HepG2 (cell line): ENCODE data around the gene POLR3GL. TPM values are rescaled to one million over a fixed set of nuclear protein-coding genes. Genes with fewer than 3 reads are reported as not detected.
A peak's percentile ranks its signal among the peaks of the same experiment; 100 is the strongest.

ENCODE experiments used
- ATAC-seq: fragments of 200-7000 bp; cut with Tn5 transposase; 3 replicates; pipeline ENCODE4 v1.9.1; 2020; ENCODE audit warnings: mild to moderate bottlenecking, moderate library complexity
- BruUV-seq: library from RNA; stranded (reverse); fragments of 400-500 nt; replicated peaks from 2 replicates; lab custom pipeline; 2021; lab: Mats Ljungman, UMichigan
- CTCF ChIA-PET: fragments of 300-600 bp; formaldehyde crosslinking; extraction: SDS; loops from one replicate; lab custom pipeline; 2021; ENCODE audit warnings: low total read pairs, inconsistent platforms, low intra/inter-chr PET ratio; lab: Yijun Ruan, JAX
- POLR2A ChIA-PET: fragments of 350-600 bp; sonication (Branson Sonifier 250); formaldehyde crosslinking; loops from one replicate; lab custom pipeline; 2020; ENCODE audit warnings: antibody characterized with exemption, inconsistent platforms; lab: Yijun Ruan, JAX
- DNase-seq: peaks from one replicate; pipeline ENCODE4 v3.0.0-alpha.2; 2015; ENCODE audit warnings: low spot score
- FAIRE-seq: peaks from 3 replicates; lab custom pipeline; 2011; peaks lifted over from hg19 to GRCh38; lab: Jason Lieb, UNC
- H2AFZ ChIP-seq: one replicate; pipeline ENCODE4 v1.6.1; 2011; ENCODE audit warnings: low read length, inconsistent platforms
- H3K27ac ChIP-seq: fragments of 300-600 bp; 3 replicates; pipeline ENCODE4 v1.8.0; 2011; ENCODE audit warnings: mixed run types, mild to moderate bottlenecking, mixed read lengths, low read length, inconsistent platforms; ENCODE audit not compliant: insufficient read depth; ENCODE audit errors: extremely low read length
- H3K27me3 ChIP-seq, 2 experiments: fragments of 200-600 bp in 1 of 2; 2 replicates in 1 of 2; 3 replicates in 1 of 2; pipeline versions ENCODE4 v1.6.0 to v1.8.0; 2011; ENCODE audit warnings: low read length in 2 of 2, mild to moderate bottlenecking in 2 of 2, moderate library complexity in 2 of 2, inconsistent platforms in 1 of 2; ENCODE audit not compliant: insufficient read depth in 2 of 2, control insufficient read depth in 1 of 2
- H3K36me3 ChIP-seq, 2 experiments: fragments of 200-600 bp in 1 of 2; replicated peaks in 1 of 2; 2 replicates in 1 of 2; 3 replicates in 1 of 2; pipeline versions ENCODE4 v1.5.1 to v1.8.0; 2011; ENCODE audit warnings: low read length in 2 of 2, inconsistent platforms in 1 of 2; ENCODE audit not compliant: insufficient read depth in 2 of 2, control insufficient read depth in 1 of 2
- H3K4me1 ChIP-seq: 2 replicates; pipeline ENCODE4 v1.5.1; 2012; ENCODE audit warnings: low read length, inconsistent platforms; ENCODE audit not compliant: insufficient read depth
- H3K4me2 ChIP-seq: 2 replicates; pipeline ENCODE4 v1.6.0; 2011; ENCODE audit warnings: low read depth, low read length, inconsistent platforms
- H3K4me3 ChIP-seq, 3 experiments: fragments of 200-600 bp in 1 of 3; sonication (generic), shearing (Covaris generic) in 1 of 3; replicated peaks in 1 of 3; 2 replicates each; pipeline ENCODE4 v1.5.1; 2011 to 2016; ENCODE audit warnings: low read length in 3 of 3, inconsistent platforms in 2 of 3, low read depth in 2 of 3, mild to moderate bottlenecking in 2 of 3, control low read depth in 1 of 3, mixed read lengths in 1 of 3; ENCODE audit not compliant: insufficient read depth in 1 of 3
- H3K79me2 ChIP-seq: one replicate; pipeline ENCODE4 v1.6.1; 2011; ENCODE audit warnings: low read length, inconsistent platforms; ENCODE audit not compliant: insufficient read depth
- H3K9ac ChIP-seq: 2 replicates; pipeline ENCODE4 v1.6.0; 2011; ENCODE audit warnings: mild to moderate bottlenecking, low read depth, low read length, inconsistent platforms; ENCODE audit not compliant: insufficient read depth
- H3K9me3 ChIP-seq: 2 replicates; pipeline ENCODE4 v1.5.1; 2012; ENCODE audit warnings: mild to moderate bottlenecking, low read length
- H4K20me1 ChIP-seq: 2 replicates; pipeline ENCODE4 v1.6.0; 2011; ENCODE audit warnings: inconsistent platforms, mild to moderate bottlenecking, low read length, moderate library complexity; ENCODE audit not compliant: insufficient read depth
- ARHGAP35 ChIP-seq: sonication (generic); formaldehyde crosslinking; IDR thresholded peaks from 2 replicates; pipeline ENCODE4 v1.9.0; 2022; ENCODE audit warnings: mild to moderate bottlenecking, inconsistent platforms, moderate library complexity, missing genetic modification reagents, borderline replicate concordance
- FOSL1 ChIP-seq: sonication (generic); formaldehyde crosslinking; IDR thresholded peaks from 2 replicates; pipeline ENCODE4 v1.9.0; 2021; ENCODE audit warnings: missing genetic modification reagents, borderline replicate concordance
- LBX2 ChIP-seq: sonication (generic); formaldehyde crosslinking; IDR thresholded peaks from 2 replicates; pipeline ENCODE4 v1.5.0; 2020; ENCODE audit warnings: missing genetic modification reagents, mild to moderate bottlenecking, borderline replicate concordance
- MTERF4 ChIP-seq: sonication (generic); formaldehyde crosslinking; IDR thresholded peaks from 2 replicates; pipeline ENCODE4 v1.8.0; 2023; ENCODE audit warnings: mild to moderate bottlenecking, missing genetic modification reagents
- MXD1 ChIP-seq: sonication (generic); formaldehyde crosslinking; IDR thresholded peaks from 2 replicates; pipeline ENCODE4 v1.4.0; 2020; ENCODE audit warnings: mild to moderate bottlenecking, missing genetic modification reagents
- RARG ChIP-seq: sonication (generic); formaldehyde crosslinking; IDR thresholded peaks from 2 replicates; pipeline ENCODE4 v1.4.0; 2020; ENCODE audit warnings: low read depth, mild to moderate bottlenecking, missing genetic modification reagents
- TGIF2 ChIP-seq: IDR thresholded peaks from 2 replicates; pipeline ENCODE4 v1.6.1; 2016; ENCODE audit warnings: control low read depth, missing compliant biosample characterization
- YEATS4 ChIP-seq: sonication (generic); formaldehyde crosslinking; IDR thresholded peaks from 2 replicates; pipeline ENCODE4 v1.4.0; 2020; ENCODE audit warnings: missing genetic modification reagents, borderline replicate concordance
- ZBTB25 ChIP-seq: IDR thresholded peaks from 2 replicates; pipeline ENCODE4 v1.6.1; 2018; ENCODE audit warnings: missing genetic modification reagents
- ZFP41 ChIP-seq: sonication (generic); formaldehyde crosslinking; IDR thresholded peaks from 2 replicates; pipeline ENCODE4 v1.4.0; 2020; ENCODE audit warnings: mild to moderate bottlenecking, missing genetic modification reagents, borderline replicate concordance
- ZMYM2 ChIP-seq: sonication (generic); formaldehyde crosslinking; IDR thresholded peaks from 2 replicates; pipeline ENCODE4 v1.8.0; 2022; ENCODE audit warnings: mild to moderate bottlenecking, missing genetic modification reagents
- ZNF18 ChIP-seq: sonication (generic); formaldehyde crosslinking; IDR thresholded peaks from 2 replicates; pipeline ENCODE4 v1.8.0; 2022; ENCODE audit warnings: mild to moderate bottlenecking, missing genetic modification reagents; ENCODE audit not compliant: insufficient replicate concordance
- ZNF207 ChIP-seq: fragments of 450-650 bp; IDR thresholded peaks from 2 replicates; pipeline ENCODE4 v1.6.1; 2016; ENCODE audit warnings: antibody characterized with exemption, borderline replicate concordance
- ZNF3 ChIP-seq: IDR thresholded peaks from 2 replicates; pipeline ENCODE4 v1.7.0; 2017; ENCODE audit warnings: inconsistent platforms
- ZNF564 ChIP-seq: sonication (generic); formaldehyde crosslinking; IDR thresholded peaks from 2 replicates; pipeline ENCODE4 v1.8.1; 2023; ENCODE audit warnings: mild to moderate bottlenecking, missing genetic modification reagents
- ZNF839 ChIP-seq: sonication (generic); formaldehyde crosslinking; IDR thresholded peaks from 2 replicates; pipeline ENCODE4 v1.4.0; 2020; ENCODE audit warnings: missing genetic modification reagents, mild to moderate bottlenecking, borderline replicate concordance
- ZNF891 ChIP-seq: sonication (generic); formaldehyde crosslinking; IDR thresholded peaks from 2 replicates; pipeline ENCODE4 v1.5.0; 2020; ENCODE audit warnings: mild to moderate bottlenecking, missing genetic modification reagents
- ZSCAN31 ChIP-seq: sonication (generic); formaldehyde crosslinking; IDR thresholded peaks from 2 replicates; pipeline ENCODE4 v1.5.0; 2020; ENCODE audit warnings: low read depth, mild to moderate bottlenecking, missing genetic modification reagents
- WGBS: methylation state at CpG from one replicate; pipeline ENCODE4 v1.1.6; 2017; ENCODE audit warnings: low lambda C conversion rate; 5-methylcytosine and 5-hydroxymethylcytosine counted together
- in situ Hi-C: cut with HindIII; loops from 2 replicates; pipeline ENCODE4 v1.10.0; 2017; ENCODE audit warnings: low pct_unique_long_range_greater_than_20kb; ENCODE audit not compliant: extremely low pct_ligation_motif_present
- intact Hi-C: fragments of 100-400 bp; cut with micrococcal nuclease; formaldehyde crosslinking; loops from one replicate; pipeline ENCODE4 v1.10.0; 2022; ENCODE audit not compliant: unreplicated experiment
- polyA plus RNA-seq, 8 experiments: library from polyadenylated mRNA; depleted of rRNA in 3 of 8; stranded (reverse) in 7 of 8; unstranded in 1 of 8; fragments of >200 nt; fragmentation: Illumina TruSeq in 4 of 8; extraction: Trizol in 4 of 8; gene quantifications; 2 replicates each; pipeline versions ENCODE4 v1.2.1 to v1.2.3, GENCODE V29; 2011 to 2016; ENCODE audit warnings: low read depth in 4 of 8, missing spikeins in 1 of 8, mixed read lengths in 1 of 8; ENCODE audit not compliant: insufficient read depth in 1 of 8
- total RNA-seq, 5 experiments: library from RNA; depleted of rRNA; stranded (reverse); fragments of >200 nt; fragmentation: Illumina TruSeq; extraction: Trizol; gene quantifications; 2 replicates each; pipeline ENCODE4 v1.2.3, GENCODE V29; 2016; ENCODE audit warnings: low read depth in 1 of 5

POLR3GL gene
- total and polyA plus RNA-seq, 2 of the 13 experiments (the other 11 are each of a cell fraction or from before 2014, with no cell fraction given), result 11.5 to 12.4 TPM

GRCh38 chr1:145960468-145961108 lies 3.9 kb upstream of the POLR3GL start (continued):
- TF ChIP-seq YEATS4 (no peak; the same call in 1 of the 2 replicates), ZNF207 (no peak), ZNF3 (CRISPR knock-in tag) (no peak), ZMYM2 (CRISPR knock-in tag) (no peak), ZNF891 (CRISPR knock-in tag) (peak; percentile 61; the same call in 1 of the 2 replicates), ZBTB25 (CRISPR knock-in tag) (no peak)

GRCh38 chr1:145961109-145961424 lies 3.4 kb upstream of the POLR3GL start:
- H3K9me3 ChIP-seq, result no peaks in the 10 kb centered on the region
- ChIA-PET CTCF (no interaction called here), POLR2A (interaction anchor here (0.6 kb wide), 1 partner anchor 37 kb away, joined by 3 read pairs; no protein-coding TSS in a partner anchor)
- no peak for DNase-seq
- peak overlapping the region; percentile 62; the same call in 1 of the 2 replicates for H3K9ac ChIP-seq
- peak overlapping the region; percentile 99 for H3K4me2 ChIP-seq
- H3K27ac ChIP-seq, result no peak overlapping the region
- intact Hi-C loops, result loop anchor here (5.0 kb wide), 2 partner anchors 46 to 104 kb away; partner anchors contain the start of gene PIAS3
- no TSS peak for BruUV-seq
- ATAC-seq, result no peak
- WGBS, result 0% methylated on average over 10 of the region's 22 CpGs
- no peaks in the 10 kb centered on the region for H3K36me3 ChIP-seq
- no peaks in the 10 kb centered on the region for H4K20me1 ChIP-seq
- H3K4me3 ChIP-seq, result peak overlapping the region; percentile 60 to 91 (median 68)
- peaks cover 0 to 30% of the 10 kb centered on the region in 2 experiments; a peak in 3 of 5 replicates for H3K27me3 ChIP-seq
- in situ Hi-C loops, result loop anchor here (5.0 kb wide), 1 partner anchor 34 kb away; the partner anchor contains the start of gene RBM8A
- no peak for FAIRE-seq
- H2AFZ ChIP-seq, result no peak overlapping the region
- peaks cover 65% of the 10 kb centered on the region for H3K4me1 ChIP-seq
- H3K79me2 ChIP-seq, result peaks cover 10% of the 10 kb centered on the region
- TF ChIP-seq MXD1 (CRISPR knock-in tag), result no peak
- peak; percentile 63; the same call in 1 of the 2 replicates for TF ChIP-seq RARG
- 0 out of 2 replicates have a peak, but pooled peaks have one; percentile 46 for TF ChIP-seq ZNF839 (CRISPR knock-in tag)
- TF ChIP-seq ZSCAN31, result peak; percentile 14; the same call in 1 of the 2 replicates
- peak; percentile 59; the same call in 1 of the 2 replicates for TF ChIP-seq ZFP41
- TF ChIP-seq TGIF2 (CRISPR knock-in tag), result no peak
- TF ChIP-seq FOSL1, result no peak
- TF ChIP-seq MTERF4 (CRISPR knock-in tag), result 0 out of 2 replicates have a peak, but pooled peaks have one; percentile 23
- TF ChIP-seq LBX2 (CRISPR knock-in tag), result 0 out of 2 replicates have a peak, but pooled peaks have one; percentile 6
- 0 out of 2 replicates have a peak, but pooled peaks have one; percentile 48 for TF ChIP-seq ARHGAP35 (CRISPR knock-in tag)
- TF ChIP-seq ZNF564 (CRISPR knock-in tag), result peak; percentile 0; the same call in 1 of the 2 replicates
- TF ChIP-seq ZNF18 (CRISPR knock-in tag), result no peak
